HEK293 (cell line): ENCODE data around the gene TPSAB1.

Experiments
- CTCF ChIA-PET: fragments of 350-600 bp; formaldehyde crosslinking; extraction: SDS; loops from one replicate; lab custom pipeline; 2021; ENCODE audit warnings: antibody characterized with exemption; lab: Yijun Ruan, JAX
- POLR2A ChIA-PET: fragments of 300-600 bp; formaldehyde crosslinking; extraction: SDS; loops from one replicate; lab custom pipeline; 2020; ENCODE audit warnings: antibody characterized with exemption, inconsistent platforms; lab: Yijun Ruan, JAX
- H3K27ac ChIP-seq: fragments of 200-500 bp; sonication (Bioruptor generic); 2 replicates; pipeline ENCODE4 v1.5.1; 2014; ENCODE audit warnings: low read depth, low read length, control low read depth, inconsistent platforms; ENCODE audit errors: extremely low read depth
- H3K36me3 ChIP-seq, 2 experiments: fragments of 200-500 bp in 1 of 2; sonication (Bioruptor generic) in 1 of 2; 1 replicate in 1 of 2; 2 replicates in 1 of 2; pipeline ENCODE4 v1.5.1; 2014 to 2017; ENCODE audit warnings: inconsistent platforms in 2 of 2, low read length in 2 of 2; ENCODE audit not compliant: control insufficient read depth in 2 of 2, insufficient read depth in 1 of 2
- H3K4me1 ChIP-seq: fragments of 200-500 bp; sonication (Bioruptor generic); 2 replicates; pipeline ENCODE4 v1.5.1; 2014; ENCODE audit warnings: mild to moderate bottlenecking, low read length, inconsistent platforms; ENCODE audit not compliant: control insufficient read depth, insufficient read depth
- H3K4me3 ChIP-seq: 2 replicates; pipeline ENCODE4 v1.5.1; 2011; ENCODE audit warnings: low read depth, mild to moderate bottlenecking, control low read depth, low read length, moderate library complexity
- H3K9me3 ChIP-seq: fragments of 200-500 bp; sonication (Bioruptor generic); 2 replicates; pipeline ENCODE4 v1.5.1; 2014; ENCODE audit warnings: low read depth, low read length, inconsistent platforms; ENCODE audit not compliant: control insufficient read depth, insufficient read depth
- BCL11A ChIP-seq: fragments of 450-650 bp; formaldehyde crosslinking; IDR thresholded peaks from 2 replicates; pipeline ENCODE4 v1.5.1; 2016; ENCODE audit warnings: low read depth, missing biosample characterization, missing genetic modification characterization
- MZF1 ChIP-seq: fragments of 450-650 bp; formaldehyde crosslinking; IDR thresholded peaks from 2 replicates; pipeline ENCODE4 v1.5.1; 2017; ENCODE audit warnings: missing biosample characterization, missing genetic modification characterization, borderline replicate concordance
- PRDM10 ChIP-seq: fragments of 450-650 bp; formaldehyde crosslinking; IDR thresholded peaks from 2 replicates; pipeline ENCODE4 v1.5.1; 2016; ENCODE audit warnings: missing biosample characterization, missing genetic modification characterization
- SCRT2 ChIP-seq: fragments of 450-650 bp; formaldehyde crosslinking; IDR thresholded peaks from 2 replicates; pipeline ENCODE4 v1.5.1; 2016; ENCODE audit warnings: missing biosample characterization, missing genetic modification characterization
- TCF7L2 ChIP-seq: IDR thresholded peaks from 2 replicates; pipeline ENCODE4 v1.6.1; 2011; ENCODE audit warnings: low read depth, mild to moderate bottlenecking, inconsistent platforms, low read length, moderate library complexity, borderline replicate concordance
- ZBTB21 ChIP-seq: fragments of 450-650 bp; formaldehyde crosslinking; IDR thresholded peaks from 2 replicates; pipeline ENCODE4 v1.5.1; 2017; ENCODE audit warnings: missing biosample characterization, missing genetic modification characterization
- ZFHX2 ChIP-seq: fragments of 450-650 bp; formaldehyde crosslinking; conservative IDR thresholded peaks from 2 replicates; pipeline ENCODE4 v1.5.1; 2016; ENCODE audit warnings: missing biosample characterization, missing genetic modification characterization
- ZNF169 ChIP-seq: fragments of 450-650 bp; formaldehyde crosslinking; IDR thresholded peaks from 2 replicates; pipeline ENCODE4 v1.5.1; 2016; ENCODE audit warnings: missing biosample characterization, missing genetic modification characterization
- ZNF18 ChIP-seq: fragments of 450-650 bp; formaldehyde crosslinking; IDR thresholded peaks from 2 replicates; pipeline ENCODE4 v1.5.1; 2016; ENCODE audit warnings: missing biosample characterization, missing genetic modification characterization
- ZNF23 ChIP-seq: fragments of 450-650 bp; formaldehyde crosslinking; IDR thresholded peaks from 2 replicates; pipeline ENCODE4 v1.5.1; 2016; ENCODE audit warnings: missing biosample characterization, missing genetic modification characterization, borderline replicate concordance
- ZNF280D ChIP-seq: fragments of 450-650 bp; formaldehyde crosslinking; IDR thresholded peaks from 2 replicates; pipeline ENCODE4 v1.5.1; 2016; ENCODE audit warnings: missing biosample characterization, missing genetic modification characterization
- ZNF335 ChIP-seq: fragments of 450-650 bp; formaldehyde crosslinking; conservative IDR thresholded peaks from 2 replicates; pipeline ENCODE4 v1.5.1; 2016; ENCODE audit warnings: missing biosample characterization, missing genetic modification characterization
- ZNF366 ChIP-seq: fragments of 450-650 bp; formaldehyde crosslinking; conservative IDR thresholded peaks from 2 replicates; pipeline ENCODE4 v1.5.1; 2016; ENCODE audit warnings: missing biosample characterization, missing genetic modification characterization
- ZNF529 ChIP-seq: fragments of 450-650 bp; formaldehyde crosslinking; IDR thresholded peaks from 2 replicates; pipeline ENCODE4 v1.5.1; 2017; ENCODE audit warnings: missing genetic modification characterization, missing biosample characterization; ENCODE audit not compliant: insufficient replicate concordance
- ZNF571 ChIP-seq: fragments of 450-650 bp; formaldehyde crosslinking; IDR thresholded peaks from 2 replicates; pipeline ENCODE4 v1.5.0; 2017; ENCODE audit warnings: missing biosample characterization, missing genetic modification characterization
- ZNF600 ChIP-seq: fragments of 450-650 bp; formaldehyde crosslinking; IDR thresholded peaks from 2 replicates; pipeline ENCODE4 v1.5.1; 2016; ENCODE audit warnings: missing biosample characterization, missing genetic modification characterization
- ZNF621 ChIP-seq: fragments of 450-650 bp; formaldehyde crosslinking; IDR thresholded peaks from 2 replicates; pipeline ENCODE4 v1.5.1; 2017; ENCODE audit warnings: missing biosample characterization, missing genetic modification characterization
- ZNF670 ChIP-seq: fragments of 450-650 bp; formaldehyde crosslinking; IDR thresholded peaks from 2 replicates; pipeline ENCODE4 v1.5.1; 2016; ENCODE audit warnings: missing biosample characterization, missing genetic modification characterization, low read depth
- ZNF785 ChIP-seq: fragments of 450-650 bp; formaldehyde crosslinking; IDR thresholded peaks from 2 replicates; pipeline ENCODE4 v1.5.1; 2016; ENCODE audit warnings: missing biosample characterization, missing genetic modification characterization

The TPSAB1 gene

GRCh38 chr16:1290063-1290501 is 49.6 kb downstream of the TPSAB1 start:
- H3K4me3 ChIP-seq = no peak overlapping the region
- POLR2A ChIA-PET = interaction anchor here (0.6 kb wide), 1 partner anchor 13 kb away, joined by 3 read pairs; no protein-coding TSS in a partner anchor
- no peak overlapping the region for H3K27ac ChIP-seq
- TF ChIP-seq MZF1 (tag by site-specific recombination) (no peak), ZNF169 (tag by site-specific recombination) (no peak), ZNF529 (tag by site-specific recombination) (no peak), BCL11A (tag by site-specific recombination) (no peak), ZNF621 (tag by site-specific recombination) (no peak), ZNF280D (no peak), ZNF785 (tag by site-specific recombination) (no peak), ZNF23 (tag by site-specific recombination) (no peak)
- CTCF ChIA-PET = interaction anchor here (1.1 to 3.2 kb wide), 2 partner anchors 11 to 40 kb away, joined by 4 to 17 read pairs; no protein-coding TSS in a partner anchor
- no peaks in the 10 kb centered on the region for H3K4me1 ChIP-seq
- no peaks in the 10 kb centered on the region for H3K36me3 ChIP-seq
- no peaks in the 10 kb centered on the region for H3K9me3 ChIP-seq

GRCh38 chr16:1290860-1291575 is 50.5 kb downstream of the TPSAB1 start:
- H3K4me1 ChIP-seq = no peaks in the 10 kb centered on the region
- no peak for TF ChIP-seq ZNF18 (tag by site-specific recombination)
- TF ChIP-seq TCF7L2 = no peak
- TF ChIP-seq ZNF670 (tag by site-specific recombination) = no peak
- TF ChIP-seq ZNF571 (tag by site-specific recombination) = no peak
- no peak for TF ChIP-seq ZBTB21 (tag by site-specific recombination)
- ChIA-PET CTCF (interaction anchor here (1.1 to 3.2 kb wide), 2 partner anchors 10 to 40 kb away, joined by 4 to 17 read pairs; no protein-coding TSS in a partner anchor), POLR2A (no interaction called here)
- no peak overlapping the region for H3K27ac ChIP-seq
- no peak overlapping the region for H3K4me3 ChIP-seq
- H3K9me3 ChIP-seq = no peaks in the 10 kb centered on the region
- no peaks in the 10 kb centered on the region for H3K36me3 ChIP-seq

- Histone ChIP-seq H3K36me3 (no peaks in the 10 kb centered on the region), H3K4me1 (no peaks in the 10 kb centered on the region), H3K9me3 (no peaks in the 10 kb centered on the region)
- TF ChIP-seq ZNF335 (tag by site-specific recombination) (peak; percentile 73), PRDM10 (tag by site-specific recombination) (peak; percentile 28; the same call in 1 of the 2 replicates), SCRT2 (tag by site-specific recombination) (peak; percentile 69), ZNF600 (tag by site-specific recombination) (peak; percentile 83), ZFHX2 (tag by site-specific recombination) (peak; percentile 28; the same call in 1 of the 2 replicates), ZNF366 (tag by site-specific recombination) (no peak)
- TF ChIP-seq, all 188 proteins: peak for 5
- Histone ChIP-seq H3K27ac (no peak overlapping the region), H3K4me3 (no peak overlapping the region)
- ChIA-PET POLR2A (no interaction called here), CTCF (interaction anchor here (3.2 kb wide), 1 partner anchor 9 kb away, joined by 17 read pairs; no protein-coding TSS in a partner anchor)
Measured at GRCh38 chr16:1291576-1291974, 51.1 kb downstream of the TPSAB1 start.
